PC-3 (cell line): ENCODE measurements around the gene FBXW4. TPM values are rescaled to one million over a fixed set of nuclear protein-coding genes. Genes with fewer than 3 reads are reported as not detected.

Source experiments
- ATAC-seq: fragments of 200-7000 bp; cut with Tn5 transposase; 2 replicates; pipeline ENCODE4 v1.9.1; 2020; ENCODE audit warnings: mild to moderate bottlenecking, moderate library complexity
- BruUV-seq: library from RNA; stranded (reverse); fragments of 400-500 nt; replicated peaks from 2 replicates; lab custom pipeline; 2021; lab: Mats Ljungman, UMichigan
- CTCF ChIA-PET: fragments of 300-600 bp; sonication (Branson Sonifier 250); formaldehyde crosslinking; loops from one replicate; lab custom pipeline; 2022; ENCODE audit warnings: antibody characterized with exemption; lab: Charles Lee
- POLR2A ChIA-PET: fragments of 300-600 bp; sonication (Branson Sonifier 250); formaldehyde crosslinking; loops from one replicate; lab custom pipeline; 2022; ENCODE audit warnings: antibody characterized with exemption; ENCODE audit not compliant: unreplicated experiment; lab: Charles Lee
- DNase-seq: peaks from one replicate; pipeline ENCODE4 v3.0.0-alpha.2; 2015
- H2AFZ ChIP-seq: fragments of 300-600 bp; sonication (generic); 2 replicates; pipeline ENCODE4 v1.6.0; 2016; ENCODE audit warnings: antibody characterized with exemption, low read length
- H3F3A ChIP-seq: fragments of 300-600 bp; sonication (generic); one replicate; pipeline ENCODE4 v1.6.0; 2017; ENCODE audit warnings: antibody characterized with exemption, low read length, control low read depth, mild to moderate bottlenecking; ENCODE audit not compliant: unreplicated experiment
- H3K27ac ChIP-seq: fragments of 300-600 bp; sonication (generic); 2 replicates; pipeline ENCODE4 v1.5.1; 2016; ENCODE audit warnings: mild to moderate bottlenecking, low read length
- H3K27me3 ChIP-seq: fragments of 300-600 bp; sonication (generic); 2 replicates; pipeline ENCODE4 v1.6.1; 2016; ENCODE audit warnings: low read length, mixed read lengths
- H3K36me3 ChIP-seq: fragments of 300-600 bp; sonication (generic); 2 replicates; pipeline ENCODE4 v1.6.1; 2016; ENCODE audit warnings: low read depth, mixed run types, low read length, mixed read lengths
- H3K4me1 ChIP-seq: fragments of 300-600 bp; sonication (generic); 2 replicates; pipeline ENCODE4 v1.5.1; 2016; ENCODE audit warnings: low read length; ENCODE audit not compliant: insufficient read depth
- H3K4me2 ChIP-seq: fragments of 300-600 bp; sonication (generic); 2 replicates; pipeline ENCODE4 v1.6.0; 2016; ENCODE audit warnings: low read length
- H3K4me3 ChIP-seq: fragments of 300-600 bp; sonication (generic); 2 replicates; pipeline ENCODE4 v1.5.1; 2016; ENCODE audit warnings: mild to moderate bottlenecking, low read length, mixed read lengths
- H3K79me2 ChIP-seq: fragments of 300-600 bp; sonication (generic); 2 replicates; pipeline ENCODE4 v1.6.1; 2017; ENCODE audit warnings: low read length, mixed read lengths
- H3K9ac ChIP-seq: fragments of 300-600 bp; sonication (generic); 2 replicates; pipeline ENCODE4 v1.6.0; 2016; ENCODE audit warnings: mild to moderate bottlenecking, low read length
- H3K9me2 ChIP-seq: fragments of 300-600 bp; sonication (generic); replicated peaks from 2 replicates; pipeline ENCODE4 v1.6.1; 2016; ENCODE audit warnings: mixed run types, low read length, mixed read lengths
- H3K9me3 ChIP-seq: fragments of 300-600 bp; sonication (generic); 2 replicates; pipeline ENCODE4 v1.6.1; 2016; ENCODE audit warnings: low read length, mixed read lengths
- H4K20me1 ChIP-seq: fragments of 300-600 bp; sonication (generic); 2 replicates; pipeline ENCODE4 v1.6.1; 2016; ENCODE audit warnings: low read length, mixed read lengths
- EZH2 ChIP-seq: fragments of 300-600 bp; sonication (generic); IDR thresholded peaks from one replicate; pipeline ENCODE4 v1.6.1; 2017; ENCODE audit warnings: antibody characterized with exemption, mild to moderate bottlenecking, low read length; ENCODE audit not compliant: unreplicated experiment
- EZH2phosphoT487 ChIP-seq: fragments of 300-600 bp; sonication (generic); IDR thresholded peaks from 2 replicates; pipeline ENCODE4 v1.6.1; 2018; ENCODE audit warnings: mild to moderate bottlenecking, antibody characterized with exemption, low read length, borderline replicate concordance
- intact Hi-C: fragments of 100-400 bp; cut with micrococcal nuclease; formaldehyde crosslinking; loops from 2 replicates; pipeline ENCODE4 v1.9.0; 2023
- total RNA-seq: library from RNA; depleted of rRNA; stranded (reverse); fragments of >200 nt; gene quantifications from 2 replicates; pipeline ENCODE4 v1.2.3, GENCODE V29; 2014
- TF ChIP-seq, protein P1 (sequence below): fragments of 300-600 bp; sonication (generic); conservative IDR thresholded peaks from 2 replicates; pipeline ENCODE4 v1.5.1; 2017; ENCODE audit warnings: antibody characterized with exemption, low read depth, mild to moderate bottlenecking, low read length

FBXW4 gene
- total RNA-seq, 1 experiment from 2014 or later, result 18.8 TPM

DNA sequence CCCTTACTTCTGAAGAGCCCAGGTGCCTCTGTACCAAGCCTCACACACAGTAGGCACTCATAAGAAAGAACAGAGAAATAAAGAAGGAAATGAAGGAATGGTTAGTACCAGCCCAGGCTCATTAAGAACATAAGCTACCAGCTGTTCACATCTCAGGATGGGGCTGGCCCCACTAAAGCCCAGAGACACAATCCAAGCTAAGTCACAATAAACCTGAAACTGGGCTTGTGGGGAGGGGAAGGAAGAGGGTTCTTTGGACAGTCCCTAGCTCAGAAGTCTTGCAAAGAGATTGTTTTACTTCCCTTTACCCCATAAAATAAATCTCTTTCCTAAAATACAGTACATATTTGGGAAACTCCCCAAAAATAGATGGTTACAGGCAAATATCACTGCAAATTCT, 24.3 kb downstream of the FBXW4 start:
- Histone ChIP-seq H3K27me3 (no peaks in the 10 kb centered on the region), H3K4me1 (no peaks in the 10 kb centered on the region), H3K4me2 (no peak overlapping the region), H2AFZ (no peak overlapping the region), H3K9me3 (no peaks in the 10 kb centered on the region), H3K4me3 (no peak overlapping the region), H4K20me1 (no peaks in the 10 kb centered on the region), H3K27ac (no peak overlapping the region), H3K79me2 (no peaks in the 10 kb centered on the region), H3F3A (no peaks in the 10 kb centered on the region), H3K9ac (no peak overlapping the region), H3K36me3 (no peaks in the 10 kb centered on the region), H3K9me2 (no peaks in the 10 kb centered on the region)
- TF ChIP-seq EZH2, result no peak
- no peak for TF ChIP-seq EZH2phosphoT487
- TF ChIP-seq, protein P1, sequence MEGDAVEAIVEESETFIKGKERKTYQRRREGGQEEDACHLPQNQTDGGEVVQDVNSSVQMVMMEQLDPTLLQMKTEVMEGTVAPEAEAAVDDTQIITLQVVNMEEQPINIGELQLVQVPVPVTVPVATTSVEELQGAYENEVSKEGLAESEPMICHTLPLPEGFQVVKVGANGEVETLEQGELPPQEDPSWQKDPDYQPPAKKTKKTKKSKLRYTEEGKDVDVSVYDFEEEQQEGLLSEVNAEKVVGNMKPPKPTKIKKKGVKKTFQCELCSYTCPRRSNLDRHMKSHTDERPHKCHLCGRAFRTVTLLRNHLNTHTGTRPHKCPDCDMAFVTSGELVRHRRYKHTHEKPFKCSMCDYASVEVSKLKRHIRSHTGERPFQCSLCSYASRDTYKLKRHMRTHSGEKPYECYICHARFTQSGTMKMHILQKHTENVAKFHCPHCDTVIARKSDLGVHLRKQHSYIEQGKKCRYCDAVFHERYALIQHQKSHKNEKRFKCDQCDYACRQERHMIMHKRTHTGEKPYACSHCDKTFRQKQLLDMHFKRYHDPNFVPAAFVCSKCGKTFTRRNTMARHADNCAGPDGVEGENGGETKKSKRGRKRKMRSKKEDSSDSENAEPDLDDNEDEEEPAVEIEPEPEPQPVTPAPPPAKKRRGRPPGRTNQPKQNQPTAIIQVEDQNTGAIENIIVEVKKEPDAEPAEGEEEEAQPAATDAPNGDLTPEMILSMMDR, result no peak
- ATAC-seq (no peak), DNase-seq (no peak)
- ChIA-PET POLR2A (no interaction called here), CTCF (no interaction called here)
- intact Hi-C loops, result no loop called here
- no TSS peak for BruUV-seq

DNA sequence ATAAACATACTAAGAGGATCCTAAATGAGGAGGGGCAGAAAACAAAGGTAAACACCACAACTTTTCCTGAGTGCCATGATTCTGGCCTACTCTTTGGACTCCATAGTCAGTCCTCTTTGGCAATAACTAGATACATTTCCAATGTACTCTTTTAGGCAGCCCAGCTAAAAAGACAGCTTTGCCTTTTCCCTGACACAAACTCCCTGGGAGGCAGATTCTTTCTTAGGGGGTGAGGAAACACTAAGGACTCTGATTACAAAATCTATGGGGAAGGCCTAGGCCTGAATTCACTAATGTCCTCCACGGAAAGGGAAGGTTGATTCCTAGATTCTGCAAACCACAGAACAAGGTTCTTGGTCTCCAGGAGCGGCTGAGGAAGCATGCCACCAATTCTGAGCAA, 25.8 kb downstream of the FBXW4 start:
- ChIA-PET CTCF (no interaction called here), POLR2A (no interaction called here)
- Histone ChIP-seq H3F3A (no peaks in the 10 kb centered on the region), H3K9me3 (no peaks in the 10 kb centered on the region), H4K20me1 (no peaks in the 10 kb centered on the region), H3K79me2 (no peaks in the 10 kb centered on the region), H2AFZ (no peak overlapping the region), H3K36me3 (no peaks in the 10 kb centered on the region), H3K4me2 (no peak overlapping the region), H3K4me1 (no peaks in the 10 kb centered on the region), H3K4me3 (no peak overlapping the region), H3K27ac (no peak overlapping the region), H3K9ac (no peak overlapping the region), H3K27me3 (no peaks in the 10 kb centered on the region), H3K9me2 (no peaks in the 10 kb centered on the region)
- TF ChIP-seq EZH2, result no peak
- TF ChIP-seq, protein P1, result no peak
- DNase-seq, result no peak
- intact Hi-C loops, result no loop called here
- ATAC-seq, result no peak
- no TSS peak for BruUV-seq

DNA sequence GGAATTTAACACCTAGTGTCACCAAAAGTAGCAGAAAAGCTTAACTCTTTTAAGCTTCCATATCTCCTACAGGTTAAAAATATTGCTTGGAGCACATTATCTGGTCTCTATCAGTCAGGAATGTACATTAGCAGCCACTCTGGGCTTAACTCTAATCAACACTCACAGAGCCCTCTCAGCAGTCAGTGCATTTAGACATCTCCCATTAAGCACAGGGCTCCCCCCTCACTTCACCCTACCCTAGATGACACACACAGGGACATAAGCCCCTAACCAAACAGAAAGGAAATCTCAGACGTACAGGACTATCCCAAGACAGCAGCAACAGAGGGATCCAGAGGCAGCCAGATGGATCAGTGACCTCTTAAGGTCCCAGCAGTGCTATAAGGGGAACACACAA, 26.4 kb downstream of the FBXW4 start:
- no TSS peak for BruUV-seq
- DNase-seq, result no peak
- H3K27me3 ChIP-seq, result no peaks in the 10 kb centered on the region
- intact Hi-C loops, result no loop called here
- no peak for ATAC-seq
- no peak overlapping the region for H3K4me3 ChIP-seq
- H3K79me2 ChIP-seq, result no peaks in the 10 kb centered on the region
- no peaks in the 10 kb centered on the region for H3K4me1 ChIP-seq
- ChIA-PET CTCF (no interaction called here), POLR2A (no interaction called here)
- no peaks in the 10 kb centered on the region for H4K20me1 ChIP-seq
- H3K9me3 ChIP-seq, result no peaks in the 10 kb centered on the region
- TF ChIP-seq EZH2phosphoT487 (no peak), EZH2 (no peak)
- TF ChIP-seq, protein P1, result no peak
- no peaks in the 10 kb centered on the region for H3K36me3 ChIP-seq
- H3K27ac ChIP-seq, result no peak overlapping the region
- H3K9me2 ChIP-seq, result no peaks in the 10 kb centered on the region
- H3K9ac ChIP-seq, result no peak overlapping the region
- H2AFZ ChIP-seq, result no peak overlapping the region
- no peaks in the 10 kb centered on the region for H3F3A ChIP-seq
- no peak overlapping the region for H3K4me2 ChIP-seq
